H1 (cell line): Measurements from ENCODE around the gene RPL38. TPM values are rescaled to one million over a fixed set of nuclear protein-coding genes. Genes with fewer than 3 reads are reported as not detected.

Experiments used
- CTCF ChIA-PET: fragments of 300-600 bp; sonication (Branson Sonifier 250); formaldehyde crosslinking; loops from one replicate; lab custom pipeline; 2021; ENCODE audit not compliant: partially characterized antibody; lab: Charles Lee
- POLR2A ChIA-PET: fragments of 300-600 bp; sonication (Branson Sonifier 250); formaldehyde crosslinking; loops from one replicate; lab custom pipeline; 2021; ENCODE audit warnings: inconsistent platforms; ENCODE audit not compliant: partially characterized antibody; lab: Charles Lee
- DNase-seq, 2 experiments: peaks; one replicate each; pipeline versions ENCODE4 v3.0.0 to v3.0.0-alpha.2; 2010 to 2022; ENCODE audit warnings: low spot score in 2 of 2, low read depth in 1 of 2, mixed read lengths in 1 of 2
- FAIRE-seq: peaks from 2 replicates; lab custom pipeline; 2011; peaks lifted over from hg19 to GRCh38; lab: Jason Lieb, UNC
- H2AFZ ChIP-seq: 2 replicates; pipeline ENCODE4 v1.8.1; 2012; ENCODE audit warnings: low read length, inconsistent platforms
- H2AK5ac ChIP-seq: 2 replicates; pipeline ENCODE4 v1.6.1; 2013; ENCODE audit warnings: low read depth, low read length
- H2BK120ac ChIP-seq: replicated peaks from 2 replicates; pipeline ENCODE3; 2013; ENCODE audit warnings: low read depth, low read length, inconsistent platforms
- H2BK12ac ChIP-seq: 2 replicates; pipeline ENCODE4 v1.6.1; 2013; ENCODE audit warnings: low read depth, low read length
- H2BK15ac ChIP-seq: 2 replicates; pipeline ENCODE4 v1.6.1; 2013; ENCODE audit warnings: low read length
- H2BK20ac ChIP-seq: 2 replicates; pipeline ENCODE4 v1.6.1; 2013; ENCODE audit warnings: low read length
- H2BK5ac ChIP-seq: 2 replicates; pipeline ENCODE4 v1.6.1; 2013; ENCODE audit warnings: low read depth, low read length
- H3K14ac ChIP-seq: 2 replicates; pipeline ENCODE4 v1.6.1; 2013; ENCODE audit warnings: inconsistent platforms; ENCODE audit not compliant: insufficient read length
- H3K18ac ChIP-seq: 2 replicates; pipeline ENCODE4 v1.6.1; 2013; ENCODE audit warnings: low read length; ENCODE audit errors: extremely low read depth
- H3K23ac ChIP-seq: 2 replicates; pipeline ENCODE4 v1.6.1; 2013; ENCODE audit warnings: inconsistent platforms; ENCODE audit not compliant: insufficient read length
- H3K23me2 ChIP-seq: 2 replicates; pipeline ENCODE4 v1.6.1; 2013; ENCODE audit warnings: low read depth, low read length
- H3K27ac ChIP-seq: 2 replicates; pipeline ENCODE4 v1.6.1; 2011; ENCODE audit warnings: low read depth, low read length, inconsistent platforms
- H3K27me3 ChIP-seq, 4 experiments: replicated peaks in 1 of 4; 1 replicate in 1 of 4; 2 replicates in 3 of 4; pipeline versions ENCODE4 v1.6.1 to v1.8.1; 2011 to 2013; ENCODE audit warnings: low read length in 3 of 4, mild to moderate bottlenecking in 3 of 4, inconsistent platforms in 2 of 4, mixed read lengths in 2 of 4, moderate library complexity in 1 of 4; ENCODE audit not compliant: control insufficient read depth in 3 of 4, insufficient read depth in 3 of 4; ENCODE audit errors: extremely low read depth in 1 of 4
- H3K36me3 ChIP-seq, 4 experiments: 2 replicates each; pipeline versions ENCODE4 v1.6.1 to v1.8.1; 2011 to 2013; ENCODE audit warnings: mild to moderate bottlenecking in 4 of 4, low read length in 3 of 4, moderate library complexity in 2 of 4, control low read depth in 1 of 4, inconsistent platforms in 1 of 4; ENCODE audit not compliant: insufficient read depth in 4 of 4, control insufficient read depth in 2 of 4
- H3K4ac ChIP-seq: replicated peaks from 2 replicates; pipeline ENCODE3; 2013; ENCODE audit warnings: low read length, low read depth, mixed read lengths, inconsistent platforms; ENCODE audit not compliant: insufficient read length
- H3K4me1 ChIP-seq, 4 experiments: replicated peaks in 1 of 4; 1 replicate in 1 of 4; 2 replicates in 3 of 4; pipeline versions ENCODE4 v1.6.1 to v1.8.1; 2011 to 2013; ENCODE audit warnings: low read length in 3 of 4, inconsistent platforms in 2 of 4, mixed read lengths in 1 of 4; ENCODE audit not compliant: insufficient read depth in 4 of 4, control insufficient read depth in 3 of 4
- H3K4me2 ChIP-seq, 2 experiments: 2 replicates each; pipeline versions ENCODE4 v1.6.1 to v1.8.1; 2011 to 2013; ENCODE audit warnings: low read depth in 2 of 2, low read length in 2 of 2, control low read depth in 1 of 2, inconsistent platforms in 1 of 2, mild to moderate bottlenecking in 1 of 2; ENCODE audit not compliant: insufficient read depth in 1 of 2
- H3K4me3 ChIP-seq, 4 experiments: fragments of 200-600, 300-600 bp in 1 of 4; sonication (generic), shearing (Covaris generic), sonication (Bioruptor Twin) in 1 of 4; 2 replicates each; pipeline versions ENCODE4 v1.5.1 to v1.8.1; 2011 to 2016; ENCODE audit warnings: low read length in 4 of 4, low read depth in 3 of 4, control low read depth in 2 of 4, inconsistent platforms in 2 of 4, mild to moderate bottlenecking in 2 of 4, mixed read lengths in 1 of 4, moderate library complexity in 1 of 4; ENCODE audit not compliant: insufficient read depth in 2 of 4; ENCODE audit errors: extremely low read depth in 1 of 4
- H3K56ac ChIP-seq: replicated peaks from 2 replicates; pipeline ENCODE3; 2013; ENCODE audit warnings: low read depth, mild to moderate bottlenecking, mixed read lengths, low read length, inconsistent platforms; ENCODE audit not compliant: insufficient read length
- H3K79me1 ChIP-seq: 2 replicates; pipeline ENCODE4 v1.6.1; 2013; ENCODE audit warnings: low read depth, low read length, control low read depth
- H3K79me2 ChIP-seq, 2 experiments: 2 replicates each; pipeline versions ENCODE4 v1.6.1 to v1.8.1; 2012 to 2013; ENCODE audit warnings: low read length in 2 of 2, mild to moderate bottlenecking in 2 of 2, inconsistent platforms in 1 of 2; ENCODE audit not compliant: insufficient read depth in 2 of 2, control insufficient read depth in 1 of 2
- H3K9ac ChIP-seq, 4 experiments: replicated peaks in 1 of 4; 1 replicate in 1 of 4; 2 replicates in 3 of 4; pipeline versions ENCODE4 v1.6.1 to v1.8.1; 2011 to 2013; ENCODE audit warnings: low read depth in 3 of 4, low read length in 3 of 4, control low read depth in 2 of 4, mild to moderate bottlenecking in 2 of 4, moderate library complexity in 2 of 4, inconsistent platforms in 1 of 4; ENCODE audit errors: extremely low read depth in 1 of 4
- H3K9me3 ChIP-seq, 2 experiments: 2 replicates each; pipeline versions ENCODE4 v1.6.1 to v1.8.1; 2012 to 2013; ENCODE audit warnings: mild to moderate bottlenecking in 2 of 2, moderate library complexity in 2 of 2, control low read depth in 1 of 2, inconsistent platforms in 1 of 2, low read depth in 1 of 2, low read length in 1 of 2, mixed read lengths in 1 of 2; ENCODE audit not compliant: insufficient read depth in 2 of 2
- H4K20me1 ChIP-seq, 2 experiments: replicated peaks in 1 of 2; 2 replicates each; pipeline versions ENCODE3 to v1.8.1; 2011 to 2013; ENCODE audit warnings: inconsistent platforms in 2 of 2, low read length in 2 of 2, mild to moderate bottlenecking in 1 of 2; ENCODE audit not compliant: insufficient read depth in 2 of 2, control insufficient read depth in 1 of 2
- H4K5ac ChIP-seq: 2 replicates; pipeline ENCODE4 v1.6.1; 2013; ENCODE audit warnings: low read length, low read depth, mixed read lengths, inconsistent platforms; ENCODE audit not compliant: insufficient read length
- H4K8ac ChIP-seq: 2 replicates; pipeline ENCODE4 v1.8.0; 2013; ENCODE audit warnings: mild to moderate bottlenecking, moderate library complexity, low read length, inconsistent platforms; ENCODE audit not compliant: insufficient read depth; ENCODE audit errors: extremely low read depth
- H4K91ac ChIP-seq: replicated peaks from 2 replicates; pipeline ENCODE3; 2013; ENCODE audit warnings: low read length, mixed read lengths, inconsistent platforms; ENCODE audit not compliant: insufficient read length
- POLR2A ChIP-seq, 2 experiments: IDR thresholded peaks; 1 replicate in 1 of 2; 2 replicates in 1 of 2; pipeline ENCODE4 v1.6.1; 2011; ENCODE audit warnings: low read depth in 2 of 2, low read length in 2 of 2, mild to moderate bottlenecking in 2 of 2; ENCODE audit errors: control extremely low read depth in 1 of 2
- POLR2AphosphoS5 ChIP-seq: IDR thresholded peaks from 2 replicates; pipeline ENCODE4 v1.6.1; 2011; ENCODE audit warnings: low read depth, low read length
- RNF2 ChIP-seq: fragments of 200-900, 300-1000 bp; sonication (generic); IDR thresholded peaks from 2 replicates; pipeline ENCODE4 v1.7.1; 2016; ENCODE audit warnings: borderline replicate concordance, low read depth, mild to moderate bottlenecking, antibody characterized with exemption, low read length; ENCODE audit not compliant: poor library complexity, severe bottlenecking; ENCODE audit errors: missing control alignments
- WGBS, 2 experiments: shearing (Covaris generic) in 1 of 2; methylation state at CpG; one replicate each; pipeline versions ENCODE4 v1.1.6 to v1.1.7; 2013 to 2015; ENCODE audit warnings: low lambda C conversion rate in 2 of 2, mixed read lengths in 2 of 2, inconsistent platforms in 1 of 2, low coverage in 1 of 2, missing lambda C conversion rate in 1 of 2; ENCODE audit not compliant: insufficient replicate concordance in 2 of 2, insufficient coverage in 1 of 2, insufficient read length in 1 of 2; ENCODE audit errors: extremely low coverage in 1 of 2, missing lambda C conversion rate in 1 of 2; 5-methylcytosine and 5-hydroxymethylcytosine counted together
- polyA plus RNA-seq, 7 experiments: library from polyadenylated mRNA; depleted of rRNA in 3 of 7; stranded (reverse) in 5 of 7; unstranded in 2 of 7; fragments of >200 nt in 5 of 7; fragments of 200-250 nt in 2 of 7; gene quantifications; 1 replicate in 5 of 7; 2 replicates in 1 of 7; 4 replicates in 1 of 7; pipeline versions ENCODE4 v1.2.1 to v1.2.3, GENCODE V29; 2011 to 2013; ENCODE audit warnings: missing spikeins in 2 of 7, mixed read lengths in 2 of 7
- total RNA-seq: library from RNA; stranded (reverse); fragmentation: NEBNext Ultra II Directional; extraction: Animal tissue kit (Norgen Biotek cat#: 25700); gene quantifications from 2 replicates; pipeline ENCODE4 v1.2.1, GENCODE V29; 2021
- TF ChIP-seq, protein P1 (sequence below): IDR thresholded peaks from 2 replicates; pipeline ENCODE4 v1.6.1; 2012; ENCODE audit warnings: low read length, inconsistent platforms

The RPL38 gene
- total and polyA plus RNA-seq, 2 of the 8 experiments (the other 6 are each of a cell fraction or from before 2014, with no cell fraction given), result 412 to 1,195 TPM

DNA sequence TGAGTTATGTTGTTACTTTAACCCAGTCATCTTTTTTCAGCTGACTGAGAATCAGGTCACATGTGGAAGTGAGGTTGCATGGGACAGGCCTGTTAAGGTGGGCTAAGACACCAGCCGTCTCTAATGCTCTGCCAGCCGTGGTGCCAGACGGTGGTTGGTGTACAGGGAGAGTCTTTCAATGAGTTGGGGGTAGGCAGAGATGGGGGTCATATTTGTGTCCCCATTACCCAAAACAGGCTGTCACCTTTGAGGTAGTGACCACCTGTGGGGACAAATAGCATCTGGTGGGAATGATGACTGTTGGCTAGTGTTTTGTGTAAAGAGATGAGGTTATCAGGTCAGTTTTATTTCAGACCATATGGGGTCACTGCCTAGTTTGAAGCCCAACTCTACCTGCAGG lies 1.8 kb downstream of the RPL38 start:
- Histone ChIP-seq H2AK5ac (no peak overlapping the region), H2BK120ac (no peak overlapping the region), H3K56ac (no peak overlapping the region), H2BK5ac (no peak overlapping the region), H2BK12ac (no peak overlapping the region), H4K5ac (no peak overlapping the region), H3K23me2 (peaks cover 5% of the 10 kb centered on the region; the same call in 1 of the 2 replicates), H4K91ac (no peak overlapping the region), H3K9ac (peak overlapping the region in 2 of 4 experiments; percentile 49 to 97; a peak in 4 of 7 replicates), H3K4ac (no peak overlapping the region), H3K36me3 (peaks cover 45 to 61% (median 50%) of the 10 kb centered on the region in 4 experiments), H3K23ac (no peak overlapping the region), H3K4me3 (peak overlapping the region in 3 of 4 experiments; percentile 70 to 97 (median 96); a peak in 5 of 8 replicates), H3K14ac (no peak overlapping the region), H3K27me3 (peaks cover 0 to 7% (median 4%) of the 10 kb centered on the region in 4 experiments; a peak in 4 of 7 replicates), H2AFZ (no peak overlapping the region), H3K18ac (no peak overlapping the region), H4K8ac (no peak overlapping the region), H2BK15ac (no peak overlapping the region), H3K27ac (0 out of 2 replicates have a peak overlapping the region, but pooled peaks have one; percentile 40), H3K79me1 (peaks cover 2% of the 10 kb centered on the region; the same call in 1 of the 2 replicates), H3K79me2 (peaks cover 24 to 49% of the 10 kb centered on the region in 2 experiments), H3K4me2 (peak overlapping the region; percentile 82 to 93), H2BK20ac (no peak overlapping the region), H4K20me1 (peaks cover 35 to 39% of the 10 kb centered on the region in 2 experiments), H3K9me3 (no peaks in the 10 kb centered on the region), H3K4me1 (peaks cover 9 to 18% (median 11%) of the 10 kb centered on the region in 4 experiments)
- WGBS, 2 experiments, result 92% methylated on average over 3 of the region's 3 CpGs; no CpG with 5 or more reads in 1 of the 2 experiments
- ChIA-PET CTCF (interaction anchor here (1.0 kb wide), 1 partner anchor 101 kb away, joined by 4 read pairs; no protein-coding TSS in a partner anchor), POLR2A (interaction anchor here (1.0 to 4.9 kb wide), 19 partner anchors 9 to 250 kb away, joined by 3 to 65 read pairs (median 4); partner anchors contain the start of genes BTBD17 and TTYH2)
- DNase-seq (no peak), FAIRE-seq (no peak)
- TF ChIP-seq, protein P1, sequence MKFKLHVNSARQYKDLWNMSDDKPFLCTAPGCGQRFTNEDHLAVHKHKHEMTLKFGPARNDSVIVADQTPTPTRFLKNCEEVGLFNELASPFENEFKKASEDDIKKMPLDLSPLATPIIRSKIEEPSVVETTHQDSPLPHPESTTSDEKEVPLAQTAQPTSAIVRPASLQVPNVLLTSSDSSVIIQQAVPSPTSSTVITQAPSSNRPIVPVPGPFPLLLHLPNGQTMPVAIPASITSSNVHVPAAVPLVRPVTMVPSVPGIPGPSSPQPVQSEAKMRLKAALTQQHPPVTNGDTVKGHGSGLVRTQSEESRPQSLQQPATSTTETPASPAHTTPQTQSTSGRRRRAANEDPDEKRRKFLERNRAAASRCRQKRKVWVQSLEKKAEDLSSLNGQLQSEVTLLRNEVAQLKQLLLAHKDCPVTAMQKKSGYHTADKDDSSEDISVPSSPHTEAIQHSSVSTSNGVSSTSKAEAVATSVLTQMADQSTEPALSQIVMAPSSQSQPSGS, result no peak
- TF ChIP-seq RNF2 (no peak), POLR2AphosphoS5 (peak; percentile 63), POLR2A (IDR thresholded peaks at IDR 0.05; ENCODE audit: control extremely low read depth in 1 of 2, low read depth in 2 of 2, low read length in 2 of 2) (peak in 1 of 2 experiments; percentile 70; a peak in 2 of 3 replicates)
